Measurements from ENCODE around the gene SYTL3.

DNA sequence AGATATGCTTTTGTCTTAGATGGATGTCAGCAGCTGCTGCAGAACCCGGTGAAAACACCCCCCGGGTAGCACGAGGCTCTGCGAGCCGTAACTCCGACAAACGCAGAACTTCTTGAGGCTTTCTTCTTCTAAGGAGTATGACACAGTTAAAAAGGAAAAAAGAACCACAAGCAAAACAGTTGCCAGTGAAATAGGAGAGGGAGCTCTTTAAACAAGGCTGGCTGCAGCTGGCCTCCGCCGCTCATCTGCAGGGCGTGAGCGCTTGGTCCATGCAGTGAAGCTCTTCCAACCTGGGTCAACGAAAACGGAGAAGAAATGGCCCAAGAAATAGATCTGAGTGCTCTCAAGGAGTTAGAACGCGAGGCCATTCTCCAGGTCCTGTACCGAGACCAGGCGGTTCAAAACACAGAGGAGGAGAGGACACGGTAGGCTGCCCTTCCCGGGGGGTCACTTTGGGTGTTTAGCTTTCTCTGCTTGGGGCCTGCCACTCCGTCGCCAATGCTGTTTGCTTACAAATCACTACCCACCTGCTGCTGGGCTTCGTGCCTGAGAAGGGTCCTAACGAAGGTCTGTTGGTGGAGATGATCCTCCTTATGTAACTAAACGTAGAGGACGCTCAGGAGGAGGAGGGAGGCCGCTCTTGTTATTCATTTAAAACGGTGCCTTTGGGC lies 13.2 kb downstream of the SYTL3 start:
- TF ChIP-seq POLR2A (IDR thresholded peaks at IDR 0.05), result no peak
- TF ChIP-seq, protein P1, sequence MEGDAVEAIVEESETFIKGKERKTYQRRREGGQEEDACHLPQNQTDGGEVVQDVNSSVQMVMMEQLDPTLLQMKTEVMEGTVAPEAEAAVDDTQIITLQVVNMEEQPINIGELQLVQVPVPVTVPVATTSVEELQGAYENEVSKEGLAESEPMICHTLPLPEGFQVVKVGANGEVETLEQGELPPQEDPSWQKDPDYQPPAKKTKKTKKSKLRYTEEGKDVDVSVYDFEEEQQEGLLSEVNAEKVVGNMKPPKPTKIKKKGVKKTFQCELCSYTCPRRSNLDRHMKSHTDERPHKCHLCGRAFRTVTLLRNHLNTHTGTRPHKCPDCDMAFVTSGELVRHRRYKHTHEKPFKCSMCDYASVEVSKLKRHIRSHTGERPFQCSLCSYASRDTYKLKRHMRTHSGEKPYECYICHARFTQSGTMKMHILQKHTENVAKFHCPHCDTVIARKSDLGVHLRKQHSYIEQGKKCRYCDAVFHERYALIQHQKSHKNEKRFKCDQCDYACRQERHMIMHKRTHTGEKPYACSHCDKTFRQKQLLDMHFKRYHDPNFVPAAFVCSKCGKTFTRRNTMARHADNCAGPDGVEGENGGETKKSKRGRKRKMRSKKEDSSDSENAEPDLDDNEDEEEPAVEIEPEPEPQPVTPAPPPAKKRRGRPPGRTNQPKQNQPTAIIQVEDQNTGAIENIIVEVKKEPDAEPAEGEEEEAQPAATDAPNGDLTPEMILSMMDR (IDR thresholded peaks at IDR 0.05), result no peak
